ENCODE data around the gene MVB12B. TPM values are rescaled to one million over a fixed set of nuclear protein-coding genes. Genes with fewer than 3 reads are reported as not detected.
A peak's percentile ranks its signal among the peaks of the same experiment; 100 is the strongest.

The MVB12B gene
- total RNA-seq, 6 experiments from 2014 or later, result 7.2 to 16.2 (median 9.1) TPM

- 76% methylated on average over 10 of the region's 12 CpGs for WGBS (ENCODE audit: insufficient coverage, low coverage, low lambda C conversion rate, missing lambda C conversion rate)
- H3K4me1 ChIP-seq, result no peaks in the 10 kb centered on the region
- DNase-seq (no peak), ATAC-seq (peak in 2 of 4 donors; percentile 16 to 42)
- no peaks in the 10 kb centered on the region for H3K27me3 ChIP-seq
- no peak for TF ChIP-seq POLR2A (IDR thresholded peaks at IDR 0.05)
- TF ChIP-seq CTCF (IDR thresholded peaks at IDR 0.05), result no peak
- H3K27ac ChIP-seq, result no peak overlapping the region
- no peak overlapping the region for H3K4me3 ChIP-seq
- H3K36me3 ChIP-seq, result no peaks in the 10 kb centered on the region
- intact Hi-C loops (cut with DNase I), result no loop called here
- no peaks in the 10 kb centered on the region for H3K9me3 ChIP-seq
Observed at GRCh38 chr9:126354887-126355770, 28.5 kb downstream of the MVB12B start.

GRCh38 chr9:126357074-126357473 lies 30.4 kb downstream of the MVB12B start:
- DNase-seq, result no peak
- Histone ChIP-seq H3K27ac (no peak overlapping the region), H3K36me3 (no peaks in the 10 kb centered on the region), H3K4me1 (no peaks in the 10 kb centered on the region), H3K4me3 (no peak overlapping the region), H3K9me3 (peaks cover 0 to 9% (median 5%) of the 10 kb centered on the region in 4 donors), H3K27me3 (no peaks in the 10 kb centered on the region)
- intact Hi-C loops (cut with DNase I), result no loop called here
- TF ChIP-seq CTCF (IDR thresholded peaks at IDR 0.05) (no peak), POLR2A (IDR thresholded peaks at IDR 0.05) (no peak)
- ATAC-seq, result no peak
- WGBS (ENCODE audit: insufficient coverage, low coverage, low lambda C conversion rate, missing lambda C conversion rate), result 80% methylated on average over 1 of the region's 1 CpG

GRCh38 chr9:126360073-126360472 lies 33.4 kb downstream of the MVB12B start:
- DNase-seq (no peak), ATAC-seq (no peak)
- intact Hi-C loops (cut with DNase I), result no loop called here
- no peak overlapping the region for H3K27ac ChIP-seq
- 92% methylated on average over 1 of the region's 1 CpG for WGBS (ENCODE audit: insufficient coverage, low coverage, low lambda C conversion rate, missing lambda C conversion rate)
- no peaks in the 10 kb centered on the region for H3K27me3 ChIP-seq
- no peaks in the 10 kb centered on the region for H3K36me3 ChIP-seq
- peaks cover 0 to 10% (median 6%) of the 10 kb centered on the region in 4 donors for H3K9me3 ChIP-seq
- TF ChIP-seq CTCF (IDR thresholded peaks at IDR 0.05), result no peak
- TF ChIP-seq POLR2A (IDR thresholded peaks at IDR 0.05), result no peak
- no peak overlapping the region for H3K4me3 ChIP-seq
- no peaks in the 10 kb centered on the region for H3K4me1 ChIP-seq

GRCh38 chr9:126361810-126362238 lies 35.2 kb downstream of the MVB12B start:
- H3K4me1 ChIP-seq, result no peaks in the 10 kb centered on the region
- no peak overlapping the region for H3K4me3 ChIP-seq
- WGBS (ENCODE audit: insufficient coverage, low coverage, low lambda C conversion rate, missing lambda C conversion rate), result 97% methylated on average over 3 of the region's 3 CpGs
- H3K9me3 ChIP-seq, result peaks cover 0 to 10% (median 6%) of the 10 kb centered on the region in 4 donors
- ATAC-seq (no peak), DNase-seq (no peak)
- no peaks in the 10 kb centered on the region for H3K27me3 ChIP-seq
- no peaks in the 10 kb centered on the region for H3K36me3 ChIP-seq
- no peak overlapping the region for H3K27ac ChIP-seq
- intact Hi-C loops (cut with DNase I), result no loop called here
- TF ChIP-seq CTCF (IDR thresholded peaks at IDR 0.05) (no peak), POLR2A (IDR thresholded peaks at IDR 0.05) (no peak)
